H9 (cell line): ENCODE data around the gene ACAA2. TPM values are rescaled to one million over a fixed set of nuclear protein-coding genes. Genes with fewer than 3 reads are reported as not detected.

Source experiments
- DNase-seq: peaks from one replicate; pipeline ENCODE4 v3.0.0-alpha.2; 2017
- H2AFZ ChIP-seq: one replicate; pipeline ENCODE4 v1.6.1; 2013; ENCODE audit warnings: mild to moderate bottlenecking, low read length, control low read depth, moderate library complexity
- H2AK5ac ChIP-seq: 2 replicates; pipeline ENCODE4 v1.6.1; 2013; ENCODE audit warnings: low read length, control low read depth, mixed read lengths; ENCODE audit not compliant: insufficient read length
- H2BK120ac ChIP-seq: one replicate; pipeline ENCODE4 v1.6.1; 2013; ENCODE audit warnings: low read depth, mild to moderate bottlenecking, low read length, control low read depth, inconsistent platforms; ENCODE audit not compliant: poor library complexity, severe bottlenecking
- H2BK12ac ChIP-seq: 2 replicates; pipeline ENCODE4 v1.6.1; 2013; ENCODE audit warnings: low read length, control low read depth, mixed read lengths, low read depth; ENCODE audit not compliant: insufficient read length
- H2BK15ac ChIP-seq: 2 replicates; pipeline ENCODE4 v1.6.1; 2013; ENCODE audit warnings: low read depth, low read length, control low read depth
- H2BK20ac ChIP-seq: one replicate; pipeline ENCODE4 v1.6.1; 2013; ENCODE audit warnings: low read depth, mild to moderate bottlenecking, low read length, control low read depth, inconsistent platforms; ENCODE audit not compliant: poor library complexity, severe bottlenecking
- H2BK5ac ChIP-seq: 2 replicates; pipeline ENCODE4 v1.6.1; 2013; ENCODE audit warnings: low read length, control low read depth, mixed read lengths; ENCODE audit not compliant: insufficient read length
- H3K14ac ChIP-seq: 2 replicates; pipeline ENCODE4 v1.6.1; 2013; ENCODE audit warnings: low read length, control low read depth; ENCODE audit not compliant: insufficient read depth
- H3K18ac ChIP-seq: 2 replicates; pipeline ENCODE4 v1.6.1; 2013; ENCODE audit warnings: low read depth, mild to moderate bottlenecking, mixed read lengths, low read length, control low read depth; ENCODE audit not compliant: insufficient read length
- H3K23ac ChIP-seq: 2 replicates; pipeline ENCODE4 v1.6.1; 2013; ENCODE audit warnings: low read length, control low read depth, mixed read lengths, low read depth; ENCODE audit not compliant: insufficient read length
- H3K23me2 ChIP-seq: 2 replicates; pipeline ENCODE4 v1.6.1; 2013; ENCODE audit warnings: low read depth, mild to moderate bottlenecking, mixed read lengths, low read length, control low read depth; ENCODE audit not compliant: insufficient read length, poor library complexity, severe bottlenecking
- H3K27ac ChIP-seq: 2 replicates; pipeline ENCODE4 v1.5.1; 2013; ENCODE audit warnings: low read length, control low read depth, mixed read lengths, low read depth; ENCODE audit not compliant: insufficient read length
- H3K27me3 ChIP-seq: 2 replicates; pipeline ENCODE4 v1.6.1; 2013; ENCODE audit warnings: low read length, control low read depth, inconsistent platforms; ENCODE audit not compliant: insufficient read depth
- H3K4ac ChIP-seq: 2 replicates; pipeline ENCODE4 v1.6.1; 2013; ENCODE audit warnings: low read depth, mild to moderate bottlenecking, control low read depth, inconsistent platforms, low read length, moderate library complexity
- H3K4me1 ChIP-seq: 2 replicates; pipeline ENCODE4 v1.6.1; 2013; ENCODE audit warnings: low read length, control low read depth, inconsistent platforms; ENCODE audit not compliant: insufficient read depth
- H3K4me2 ChIP-seq: 2 replicates; pipeline ENCODE4 v1.6.1; 2013; ENCODE audit warnings: low read length, control low read depth, mixed read lengths; ENCODE audit not compliant: insufficient read length, insufficient read depth
- H3K56ac ChIP-seq: 2 replicates; pipeline ENCODE4 v1.6.1; 2013; ENCODE audit warnings: low read depth, mild to moderate bottlenecking, mixed read lengths, low read length, control low read depth; ENCODE audit not compliant: insufficient read length
- H3K79me1 ChIP-seq: 2 replicates; pipeline ENCODE4 v1.6.1; 2013; ENCODE audit warnings: low read depth, mild to moderate bottlenecking, moderate library complexity, low read length, control low read depth, inconsistent platforms; ENCODE audit not compliant: insufficient read depth, poor library complexity, severe bottlenecking
- H3K79me2 ChIP-seq: 2 replicates; pipeline ENCODE4 v1.6.1; 2013; ENCODE audit warnings: low read length, control low read depth, inconsistent platforms; ENCODE audit not compliant: insufficient read depth
- H3K9ac ChIP-seq: 2 replicates; pipeline ENCODE4 v1.6.1; 2013; ENCODE audit warnings: low read length, control low read depth, mixed read lengths; ENCODE audit not compliant: insufficient read length; ENCODE audit errors: extremely low read depth
- H3K9me3 ChIP-seq: one replicate; pipeline ENCODE4 v1.6.1; 2013; ENCODE audit warnings: low read depth, low read length, inconsistent platforms; ENCODE audit not compliant: control insufficient read depth
- H3T11ph ChIP-seq: one replicate; pipeline ENCODE4 v1.6.1; 2013; ENCODE audit warnings: mild to moderate bottlenecking, low read length, control low read depth, inconsistent platforms
- H4K20me1 ChIP-seq: one replicate; pipeline ENCODE4 v1.6.1; 2013; ENCODE audit not compliant: control insufficient read depth, insufficient read length, insufficient read depth
- H4K5ac ChIP-seq: 2 replicates; pipeline ENCODE4 v1.6.1; 2013; ENCODE audit warnings: low read depth, mild to moderate bottlenecking, mixed read lengths, low read length, control low read depth; ENCODE audit not compliant: insufficient read length
- H4K8ac ChIP-seq: replicated peaks from 2 replicates; pipeline ENCODE4 v1.6.1; 2013; ENCODE audit warnings: low read length, control low read depth, mixed read lengths, low read depth; ENCODE audit not compliant: insufficient read length
- H4K91ac ChIP-seq: 2 replicates; pipeline ENCODE4 v1.6.1; 2013; ENCODE audit warnings: low read depth, mild to moderate bottlenecking, moderate library complexity, mixed read lengths, low read length, control low read depth; ENCODE audit not compliant: insufficient read length
- H3K27ac Mint-ChIP-seq, 3 experiments: 2 replicates in 2 of 3; 3 replicates in 1 of 3; pipeline ENCODE4 v1.8.0; 2020 to 2021; ENCODE audit warnings: mixed read lengths in 3 of 3, mild to moderate bottlenecking in 1 of 3, moderate library complexity in 1 of 3
- H3K27me3 Mint-ChIP-seq: 2 replicates; pipeline ENCODE4 v1.8.0; 2021; ENCODE audit warnings: low read depth, mild to moderate bottlenecking, moderate library complexity, mixed read lengths
- H3K36me3 Mint-ChIP-seq, 3 experiments: 2 replicates in 2 of 3; 3 replicates in 1 of 3; pipeline ENCODE4 v1.8.0; 2020 to 2021; ENCODE audit warnings: low read depth in 3 of 3, mixed read lengths in 3 of 3; ENCODE audit not compliant: insufficient read depth in 1 of 3
- H3K4me1 Mint-ChIP-seq, 2 experiments: 2 replicates each; pipeline ENCODE4 v1.8.0; 2020; ENCODE audit warnings: mixed read lengths in 2 of 2
- H3K4me3 Mint-ChIP-seq, 2 experiments: 2 replicates in 1 of 2; 3 replicates in 1 of 2; pipeline ENCODE4 v1.8.0; 2020 to 2021; ENCODE audit warnings: mild to moderate bottlenecking in 2 of 2, mixed read lengths in 2 of 2, moderate library complexity in 1 of 2
- H3K9me3 Mint-ChIP-seq, 2 experiments: 2 replicates in 1 of 2; 3 replicates in 1 of 2; pipeline ENCODE4 v1.8.0; 2020; ENCODE audit warnings: mild to moderate bottlenecking in 2 of 2, mixed read lengths in 2 of 2, moderate library complexity in 1 of 2
- WGBS: extraction: QIAGEN DNeasy Blood & Tissue Kit; methylation state at CpG from one replicate; pipeline ENCODE4 v1.1.7; 2013; ENCODE audit warnings: missing lambda C conversion rate, low lambda C conversion rate, mixed read lengths; ENCODE audit not compliant: insufficient read length; ENCODE audit errors: extremely low coverage; 5-methylcytosine and 5-hydroxymethylcytosine counted together
- total RNA-seq: library from RNA; stranded (reverse); gene quantifications from 2 replicates; pipeline ENCODE4 v1.2.1, GENCODE V29; 2021
- TF ChIP-seq, protein P1 (sequence below): fragments of 200-600 bp; sonication (generic); conservative IDR thresholded peaks from 3 replicates; pipeline ENCODE4 v1.8.0; 2021; ENCODE audit warnings: antibody characterized with exemption, mild to moderate bottlenecking

The ACAA2 gene
- total RNA-seq, 1 experiment from 2014 or later, result 115 TPM

- Histone ChIP-seq H3K27ac (no peak overlapping the region), H4K8ac (no peak overlapping the region), H3K4me2 (no peak overlapping the region), H3K27me3 (no peaks in the 10 kb centered on the region), H3K9ac (no peak overlapping the region), H3K79me2 (no peaks in the 10 kb centered on the region), H3K79me1 (no peaks in the 10 kb centered on the region), H4K5ac (no peak overlapping the region), H3K4me1 (no peaks in the 10 kb centered on the region), H4K20me1 (no peaks in the 10 kb centered on the region), H3K4ac (no peak overlapping the region), H2BK5ac (no peak overlapping the region), H3T11ph (no peak overlapping the region), H3K56ac (no peak overlapping the region), H2BK120ac (no peak overlapping the region), H3K23me2 (no peaks in the 10 kb centered on the region), H2AFZ (no peak overlapping the region), H3K18ac (no peak overlapping the region), H4K91ac (no peak overlapping the region), H3K9me3 (no peaks in the 10 kb centered on the region), H3K23ac (no peak overlapping the region), H2AK5ac (no peak overlapping the region), H3K14ac (no peak overlapping the region), H2BK15ac (no peak overlapping the region), H2BK20ac (no peak overlapping the region), H2BK12ac (no peak overlapping the region)
- Mint-ChIP-seq H3K27ac (no peak overlapping the region), H3K4me3 (no peak overlapping the region), H3K36me3 (no peaks in the 10 kb centered on the region; a peak in 1 of 7 replicates), H3K27me3 (no peaks in the 10 kb centered on the region; the same call in 1 of the 2 replicates), H3K9me3 (no peaks in the 10 kb centered on the region), H3K4me1 (peaks cover 29 to 31% of the 10 kb centered on the region in 2 experiments)
- TF ChIP-seq, protein P1, sequence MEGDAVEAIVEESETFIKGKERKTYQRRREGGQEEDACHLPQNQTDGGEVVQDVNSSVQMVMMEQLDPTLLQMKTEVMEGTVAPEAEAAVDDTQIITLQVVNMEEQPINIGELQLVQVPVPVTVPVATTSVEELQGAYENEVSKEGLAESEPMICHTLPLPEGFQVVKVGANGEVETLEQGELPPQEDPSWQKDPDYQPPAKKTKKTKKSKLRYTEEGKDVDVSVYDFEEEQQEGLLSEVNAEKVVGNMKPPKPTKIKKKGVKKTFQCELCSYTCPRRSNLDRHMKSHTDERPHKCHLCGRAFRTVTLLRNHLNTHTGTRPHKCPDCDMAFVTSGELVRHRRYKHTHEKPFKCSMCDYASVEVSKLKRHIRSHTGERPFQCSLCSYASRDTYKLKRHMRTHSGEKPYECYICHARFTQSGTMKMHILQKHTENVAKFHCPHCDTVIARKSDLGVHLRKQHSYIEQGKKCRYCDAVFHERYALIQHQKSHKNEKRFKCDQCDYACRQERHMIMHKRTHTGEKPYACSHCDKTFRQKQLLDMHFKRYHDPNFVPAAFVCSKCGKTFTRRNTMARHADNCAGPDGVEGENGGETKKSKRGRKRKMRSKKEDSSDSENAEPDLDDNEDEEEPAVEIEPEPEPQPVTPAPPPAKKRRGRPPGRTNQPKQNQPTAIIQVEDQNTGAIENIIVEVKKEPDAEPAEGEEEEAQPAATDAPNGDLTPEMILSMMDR, result no peak
- WGBS, result no CpG with 5 or more reads among the region's 4 CpGs
- DNase-seq, result no peak
These were observed 29.3 kb upstream of the ACAA2 start for GRCh38 chr18:49842656-49843055.
